H1 (cell line): ENCODE results near the gene MGAT2. TPM values are rescaled to one million over a fixed set of nuclear protein-coding genes. Genes with fewer than 3 reads are reported as not detected.

Experiments
- CTCF ChIA-PET: fragments of 300-600 bp; sonication (Branson Sonifier 250); formaldehyde crosslinking; loops from one replicate; lab custom pipeline; 2021; ENCODE audit not compliant: partially characterized antibody; lab: Charles Lee
- POLR2A ChIA-PET: fragments of 300-600 bp; sonication (Branson Sonifier 250); formaldehyde crosslinking; loops from one replicate; lab custom pipeline; 2021; ENCODE audit warnings: inconsistent platforms; ENCODE audit not compliant: partially characterized antibody; lab: Charles Lee
- DNase-seq, 2 experiments: peaks; one replicate each; pipeline versions ENCODE4 v3.0.0 to v3.0.0-alpha.2; 2010 to 2022; ENCODE audit warnings: low spot score in 2 of 2, low read depth in 1 of 2, mixed read lengths in 1 of 2
- FAIRE-seq: peaks from 2 replicates; lab custom pipeline; 2011; peaks lifted over from hg19 to GRCh38; lab: Jason Lieb, UNC
- H2AFZ ChIP-seq: 2 replicates; pipeline ENCODE4 v1.8.1; 2012; ENCODE audit warnings: low read length, inconsistent platforms
- H2AK5ac ChIP-seq: 2 replicates; pipeline ENCODE4 v1.6.1; 2013; ENCODE audit warnings: low read depth, low read length
- H2BK120ac ChIP-seq: replicated peaks from 2 replicates; pipeline ENCODE3; 2013; ENCODE audit warnings: low read depth, low read length, inconsistent platforms
- H2BK12ac ChIP-seq: 2 replicates; pipeline ENCODE4 v1.6.1; 2013; ENCODE audit warnings: low read depth, low read length
- H2BK15ac ChIP-seq: 2 replicates; pipeline ENCODE4 v1.6.1; 2013; ENCODE audit warnings: low read length
- H2BK20ac ChIP-seq: 2 replicates; pipeline ENCODE4 v1.6.1; 2013; ENCODE audit warnings: low read length
- H2BK5ac ChIP-seq: 2 replicates; pipeline ENCODE4 v1.6.1; 2013; ENCODE audit warnings: low read depth, low read length
- H3K14ac ChIP-seq: 2 replicates; pipeline ENCODE4 v1.6.1; 2013; ENCODE audit warnings: inconsistent platforms; ENCODE audit not compliant: insufficient read length
- H3K18ac ChIP-seq: 2 replicates; pipeline ENCODE4 v1.6.1; 2013; ENCODE audit warnings: low read length; ENCODE audit errors: extremely low read depth
- H3K23ac ChIP-seq: 2 replicates; pipeline ENCODE4 v1.6.1; 2013; ENCODE audit warnings: inconsistent platforms; ENCODE audit not compliant: insufficient read length
- H3K23me2 ChIP-seq: 2 replicates; pipeline ENCODE4 v1.6.1; 2013; ENCODE audit warnings: low read depth, low read length
- H3K27ac ChIP-seq: 2 replicates; pipeline ENCODE4 v1.6.1; 2011; ENCODE audit warnings: low read depth, low read length, inconsistent platforms
- H3K27me3 ChIP-seq, 4 experiments: replicated peaks in 1 of 4; 1 replicate in 1 of 4; 2 replicates in 3 of 4; pipeline versions ENCODE4 v1.6.1 to v1.8.1; 2011 to 2013; ENCODE audit warnings: low read length in 3 of 4, mild to moderate bottlenecking in 3 of 4, inconsistent platforms in 2 of 4, mixed read lengths in 2 of 4, moderate library complexity in 1 of 4; ENCODE audit not compliant: control insufficient read depth in 3 of 4, insufficient read depth in 3 of 4; ENCODE audit errors: extremely low read depth in 1 of 4
- H3K36me3 ChIP-seq, 4 experiments: 2 replicates each; pipeline versions ENCODE4 v1.6.1 to v1.8.1; 2011 to 2013; ENCODE audit warnings: mild to moderate bottlenecking in 4 of 4, low read length in 3 of 4, moderate library complexity in 2 of 4, control low read depth in 1 of 4, inconsistent platforms in 1 of 4; ENCODE audit not compliant: insufficient read depth in 4 of 4, control insufficient read depth in 2 of 4
- H3K4ac ChIP-seq: replicated peaks from 2 replicates; pipeline ENCODE3; 2013; ENCODE audit warnings: low read length, low read depth, mixed read lengths, inconsistent platforms; ENCODE audit not compliant: insufficient read length
- H3K4me1 ChIP-seq, 4 experiments: replicated peaks in 1 of 4; 1 replicate in 1 of 4; 2 replicates in 3 of 4; pipeline versions ENCODE4 v1.6.1 to v1.8.1; 2011 to 2013; ENCODE audit warnings: low read length in 3 of 4, inconsistent platforms in 2 of 4, mixed read lengths in 1 of 4; ENCODE audit not compliant: insufficient read depth in 4 of 4, control insufficient read depth in 3 of 4
- H3K4me2 ChIP-seq, 2 experiments: 2 replicates each; pipeline versions ENCODE4 v1.6.1 to v1.8.1; 2011 to 2013; ENCODE audit warnings: low read depth in 2 of 2, low read length in 2 of 2, control low read depth in 1 of 2, inconsistent platforms in 1 of 2, mild to moderate bottlenecking in 1 of 2; ENCODE audit not compliant: insufficient read depth in 1 of 2
- H3K4me3 ChIP-seq, 4 experiments: fragments of 200-600, 300-600 bp in 1 of 4; sonication (generic), shearing (Covaris generic), sonication (Bioruptor Twin) in 1 of 4; 2 replicates each; pipeline versions ENCODE4 v1.5.1 to v1.8.1; 2011 to 2016; ENCODE audit warnings: low read length in 4 of 4, low read depth in 3 of 4, control low read depth in 2 of 4, inconsistent platforms in 2 of 4, mild to moderate bottlenecking in 2 of 4, mixed read lengths in 1 of 4, moderate library complexity in 1 of 4; ENCODE audit not compliant: insufficient read depth in 2 of 4; ENCODE audit errors: extremely low read depth in 1 of 4
- H3K56ac ChIP-seq: replicated peaks from 2 replicates; pipeline ENCODE3; 2013; ENCODE audit warnings: low read depth, mild to moderate bottlenecking, mixed read lengths, low read length, inconsistent platforms; ENCODE audit not compliant: insufficient read length
- H3K79me1 ChIP-seq: 2 replicates; pipeline ENCODE4 v1.6.1; 2013; ENCODE audit warnings: low read depth, low read length, control low read depth
- H3K79me2 ChIP-seq, 2 experiments: 2 replicates each; pipeline versions ENCODE4 v1.6.1 to v1.8.1; 2012 to 2013; ENCODE audit warnings: low read length in 2 of 2, mild to moderate bottlenecking in 2 of 2, inconsistent platforms in 1 of 2; ENCODE audit not compliant: insufficient read depth in 2 of 2, control insufficient read depth in 1 of 2
- H3K9ac ChIP-seq, 4 experiments: replicated peaks in 1 of 4; 1 replicate in 1 of 4; 2 replicates in 3 of 4; pipeline versions ENCODE4 v1.6.1 to v1.8.1; 2011 to 2013; ENCODE audit warnings: low read depth in 3 of 4, low read length in 3 of 4, control low read depth in 2 of 4, mild to moderate bottlenecking in 2 of 4, moderate library complexity in 2 of 4, inconsistent platforms in 1 of 4; ENCODE audit errors: extremely low read depth in 1 of 4
- H3K9me3 ChIP-seq, 2 experiments: 2 replicates each; pipeline versions ENCODE4 v1.6.1 to v1.8.1; 2012 to 2013; ENCODE audit warnings: mild to moderate bottlenecking in 2 of 2, moderate library complexity in 2 of 2, control low read depth in 1 of 2, inconsistent platforms in 1 of 2, low read depth in 1 of 2, low read length in 1 of 2, mixed read lengths in 1 of 2; ENCODE audit not compliant: insufficient read depth in 2 of 2
- H4K20me1 ChIP-seq, 2 experiments: replicated peaks in 1 of 2; 2 replicates each; pipeline versions ENCODE3 to v1.8.1; 2011 to 2013; ENCODE audit warnings: inconsistent platforms in 2 of 2, low read length in 2 of 2, mild to moderate bottlenecking in 1 of 2; ENCODE audit not compliant: insufficient read depth in 2 of 2, control insufficient read depth in 1 of 2
- H4K5ac ChIP-seq: 2 replicates; pipeline ENCODE4 v1.6.1; 2013; ENCODE audit warnings: low read length, low read depth, mixed read lengths, inconsistent platforms; ENCODE audit not compliant: insufficient read length
- H4K8ac ChIP-seq: 2 replicates; pipeline ENCODE4 v1.8.0; 2013; ENCODE audit warnings: mild to moderate bottlenecking, moderate library complexity, low read length, inconsistent platforms; ENCODE audit not compliant: insufficient read depth; ENCODE audit errors: extremely low read depth
- H4K91ac ChIP-seq: replicated peaks from 2 replicates; pipeline ENCODE3; 2013; ENCODE audit warnings: low read length, mixed read lengths, inconsistent platforms; ENCODE audit not compliant: insufficient read length
- CBX8 ChIP-seq: fragments of 300-800, 300-1000 bp; sonication (generic); IDR thresholded peaks from 2 replicates; pipeline ENCODE4 v1.7.1; 2016; ENCODE audit warnings: low read depth, low read length, borderline replicate concordance
- EGR1 ChIP-seq: IDR thresholded peaks from 2 replicates; pipeline ENCODE4 v1.6.1; 2011; ENCODE audit warnings: low read depth, low read length, borderline replicate concordance
- POLR2AphosphoS5 ChIP-seq: IDR thresholded peaks from 2 replicates; pipeline ENCODE4 v1.6.1; 2011; ENCODE audit warnings: low read depth, low read length
- SAP30 ChIP-seq: fragments of 300-600 bp; sonication (generic); IDR thresholded peaks from 2 replicates; pipeline ENCODE4 v1.7.1; 2012; ENCODE audit warnings: low read length, moderate library complexity, mild to moderate bottlenecking, inconsistent platforms; ENCODE audit not compliant: insufficient read depth, insufficient replicate concordance
- SIN3A ChIP-seq, 2 experiments: IDR thresholded peaks in 1 of 2; conservative IDR thresholded peaks in 1 of 2; 2 replicates each; pipeline ENCODE4 v1.6.1; 2011 to 2012; ENCODE audit warnings: low read length in 2 of 2, improper control_type of control experiment in 1 of 2, low read depth in 1 of 2, mild to moderate bottlenecking in 1 of 2
- YY1 ChIP-seq: IDR thresholded peaks from 2 replicates; pipeline ENCODE4 v1.6.1; 2011; ENCODE audit warnings: low read depth, mild to moderate bottlenecking, low read length
- WGBS, 2 experiments: shearing (Covaris generic) in 1 of 2; methylation state at CpG; one replicate each; pipeline versions ENCODE4 v1.1.6 to v1.1.7; 2013 to 2015; ENCODE audit warnings: low lambda C conversion rate in 2 of 2, mixed read lengths in 2 of 2, inconsistent platforms in 1 of 2, low coverage in 1 of 2, missing lambda C conversion rate in 1 of 2; ENCODE audit not compliant: insufficient replicate concordance in 2 of 2, insufficient coverage in 1 of 2, insufficient read length in 1 of 2; ENCODE audit errors: extremely low coverage in 1 of 2, missing lambda C conversion rate in 1 of 2; 5-methylcytosine and 5-hydroxymethylcytosine counted together
- polyA plus RNA-seq, 7 experiments: library from polyadenylated mRNA; depleted of rRNA in 3 of 7; stranded (reverse) in 5 of 7; unstranded in 2 of 7; fragments of >200 nt in 5 of 7; fragments of 200-250 nt in 2 of 7; gene quantifications; 1 replicate in 5 of 7; 2 replicates in 1 of 7; 4 replicates in 1 of 7; pipeline versions ENCODE4 v1.2.1 to v1.2.3, GENCODE V29; 2011 to 2013; ENCODE audit warnings: missing spikeins in 2 of 7, mixed read lengths in 2 of 7
- total RNA-seq: library from RNA; stranded (reverse); fragmentation: NEBNext Ultra II Directional; extraction: Animal tissue kit (Norgen Biotek cat#: 25700); gene quantifications from 2 replicates; pipeline ENCODE4 v1.2.1, GENCODE V29; 2021
- TF ChIP-seq, protein P1 (sequence below): IDR thresholded peaks from 2 replicates; pipeline ENCODE4 v1.6.1; 2011; ENCODE audit warnings: low read length, improper control_type of control experiment
- TF ChIP-seq, protein P2 (sequence below): IDR thresholded peaks from 2 replicates; pipeline ENCODE4 v1.6.1; 2012; ENCODE audit warnings: inconsistent platforms
- TF ChIP-seq, protein P3 (sequence below): IDR thresholded peaks from 2 replicates; pipeline ENCODE4 v1.6.1; 2012; ENCODE audit warnings: inconsistent platforms

The MGAT2 gene
- total and polyA plus RNA-seq, 2 of the 8 experiments (the other 6 are each of a cell fraction or from before 2014, with no cell fraction given): 10.6 to 23.7 TPM

DNA sequence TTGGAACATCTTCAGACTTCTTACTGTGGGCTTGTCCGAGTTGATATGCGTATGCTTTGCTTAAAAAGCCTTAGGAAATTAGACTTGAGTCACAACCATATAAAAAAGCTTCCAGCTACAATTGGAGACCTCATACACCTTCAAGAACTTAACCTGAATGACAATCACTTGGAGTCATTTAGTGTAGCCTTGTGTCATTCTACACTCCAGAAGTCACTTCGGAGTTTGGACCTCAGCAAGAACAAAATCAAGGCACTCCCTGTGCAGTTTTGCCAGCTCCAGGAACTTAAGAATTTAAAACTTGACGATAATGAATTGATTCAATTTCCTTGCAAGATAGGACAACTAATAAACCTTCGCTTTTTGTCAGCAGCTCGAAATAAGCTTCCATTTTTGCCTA is 13.0 kb upstream of the MGAT2 start:
- no peak overlapping the region for H3K18ac ChIP-seq
- no peak overlapping the region for H3K4me2 ChIP-seq
- H3K79me1 ChIP-seq: no peaks in the 10 kb centered on the region
- H3K79me2 ChIP-seq: no peaks in the 10 kb centered on the region; a peak in 1 of 4 replicates
- no peaks in the 10 kb centered on the region for H3K27me3 ChIP-seq
- no peak overlapping the region for H3K23ac ChIP-seq
- no peak for FAIRE-seq
- 82% methylated on average over 6 of the region's 6 CpGs; no CpG with 5 or more reads in 1 of the 2 experiments for WGBS, 2 experiments
- H2BK5ac ChIP-seq: no peak overlapping the region
- H2BK15ac ChIP-seq: no peak overlapping the region
- no peak overlapping the region for H2BK120ac ChIP-seq
- ChIA-PET CTCF (no interaction called here), POLR2A (interaction anchor here (0.6 to 2.5 kb wide), 5 partner anchors 8 to 173 kb away, joined by 3 to 9 read pairs (median 3); partner anchors contain the start of genes LRR1, MGAT2 and RPL36AL)
- H3K4ac ChIP-seq: no peak overlapping the region
- H4K5ac ChIP-seq: no peak overlapping the region
- peaks cover 0 to 2% of the 10 kb centered on the region in 2 experiments for H4K20me1 ChIP-seq
- H3K4me1 ChIP-seq: no peaks in the 10 kb centered on the region
- no peak overlapping the region for H2AFZ ChIP-seq
- H2AK5ac ChIP-seq: no peak overlapping the region
- H3K4me3 ChIP-seq: no peak overlapping the region
- no peaks in the 10 kb centered on the region for H3K9me3 ChIP-seq
- H4K8ac ChIP-seq: no peak overlapping the region
- no peak overlapping the region for H3K56ac ChIP-seq
- H3K14ac ChIP-seq: no peak overlapping the region
- TF ChIP-seq, protein P1, sequence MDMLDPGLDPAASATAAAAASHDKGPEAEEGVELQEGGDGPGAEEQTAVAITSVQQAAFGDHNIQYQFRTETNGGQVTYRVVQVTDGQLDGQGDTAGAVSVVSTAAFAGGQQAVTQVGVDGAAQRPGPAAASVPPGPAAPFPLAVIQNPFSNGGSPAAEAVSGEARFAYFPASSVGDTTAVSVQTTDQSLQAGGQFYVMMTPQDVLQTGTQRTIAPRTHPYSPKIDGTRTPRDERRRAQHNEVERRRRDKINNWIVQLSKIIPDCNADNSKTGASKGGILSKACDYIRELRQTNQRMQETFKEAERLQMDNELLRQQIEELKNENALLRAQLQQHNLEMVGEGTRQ: no peak
- TF ChIP-seq EGR1 (no peak), SIN3A (conservative IDR thresholded peaks at IDR 0.05 in 1 of 2, IDR thresholded peaks at IDR 0.05 in 1 of 2; ENCODE audit: low read depth in 1 of 2, low read length in 2 of 2) (no peak), YY1 (no peak), POLR2AphosphoS5 (no peak), CBX8 (no peak), SAP30 (no peak)
- TF ChIP-seq, protein P2, sequence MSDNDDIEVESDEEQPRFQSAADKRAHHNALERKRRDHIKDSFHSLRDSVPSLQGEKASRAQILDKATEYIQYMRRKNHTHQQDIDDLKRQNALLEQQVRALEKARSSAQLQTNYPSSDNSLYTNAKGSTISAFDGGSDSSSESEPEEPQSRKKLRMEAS: no peak
- TF ChIP-seq, protein P3, sequence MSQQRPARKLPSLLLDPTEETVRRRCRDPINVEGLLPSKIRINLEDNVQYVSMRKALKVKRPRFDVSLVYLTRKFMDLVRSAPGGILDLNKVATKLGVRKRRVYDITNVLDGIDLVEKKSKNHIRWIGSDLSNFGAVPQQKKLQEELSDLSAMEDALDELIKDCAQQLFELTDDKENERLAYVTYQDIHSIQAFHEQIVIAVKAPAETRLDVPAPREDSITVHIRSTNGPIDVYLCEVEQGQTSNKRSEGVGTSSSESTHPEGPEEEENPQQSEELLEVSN: no peak
- TF ChIP-seq, all 59 proteins: peak for 0
- no peak overlapping the region for H2BK20ac ChIP-seq
- no peak overlapping the region for H3K27ac ChIP-seq
- H3K36me3 ChIP-seq: peaks cover 0 to 28% (median 7%) of the 10 kb centered on the region in 4 experiments; a peak in 4 of 8 replicates
- H3K23me2 ChIP-seq: no peaks in the 10 kb centered on the region
- no peak for DNase-seq
- no peak overlapping the region for H2BK12ac ChIP-seq
- H3K9ac ChIP-seq: no peak overlapping the region
- H4K91ac ChIP-seq: no peak overlapping the region
